RWPE2 (cell line): ENCODE data around the gene FMOD.

Experiments used
- ATAC-seq: fragments of 200-7000 bp; cut with Tn5 transposase; 3 replicates; pipeline ENCODE4 v1.9.1; 2021; ENCODE audit warnings: low read depth
- DNase-seq: peaks from one replicate; pipeline ENCODE4 v3.0.0-alpha.2; 2020; ENCODE audit warnings: low spot score
- H3K27ac ChIP-seq: fragments of 450-650 bp; 2 replicates; pipeline ENCODE4 v1.5.1; 2017; ENCODE audit warnings: mild to moderate bottlenecking; ENCODE audit not compliant: poor library complexity, severe bottlenecking
- H3K27me3 ChIP-seq: fragments of 250-450 bp; sonication (Bioruptor Pico); 2 replicates; pipeline ENCODE4 v1.5.1; 2021; ENCODE audit warnings: mild to moderate bottlenecking, moderate library complexity; ENCODE audit not compliant: insufficient read depth, poor library complexity, severe bottlenecking
- H3K36me3 ChIP-seq: fragments of 250-450 bp; sonication (Bioruptor Pico); 2 replicates; pipeline ENCODE4 v1.5.1; 2020; ENCODE audit warnings: low read depth, mild to moderate bottlenecking, moderate library complexity
- H3K4me1 ChIP-seq: fragments of 250-450 bp; sonication (Bioruptor Pico); 2 replicates; pipeline ENCODE4 v1.5.1; 2021; ENCODE audit warnings: mild to moderate bottlenecking, moderate library complexity; ENCODE audit not compliant: insufficient read depth, poor library complexity, severe bottlenecking
- H3K4me3 ChIP-seq: fragments of 250-450 bp; sonication (Bioruptor Pico); 2 replicates; pipeline ENCODE4 v1.5.1; 2021; ENCODE audit warnings: mild to moderate bottlenecking, moderate library complexity; ENCODE audit not compliant: severe bottlenecking
- H3K9me3 ChIP-seq: fragments of 250-450 bp; sonication (Bioruptor Pico); 2 replicates; pipeline ENCODE4 v1.5.1; 2021; ENCODE audit warnings: mild to moderate bottlenecking, moderate library complexity; ENCODE audit not compliant: severe bottlenecking
- TF ChIP-seq, protein P1 (sequence below): fragments of 450-650 bp; IDR thresholded peaks from one replicate; pipeline ENCODE4 v1.5.1; 2017; ENCODE audit warnings: mild to moderate bottlenecking, moderate library complexity; ENCODE audit not compliant: poor library complexity, severe bottlenecking

The FMOD gene

DNA sequence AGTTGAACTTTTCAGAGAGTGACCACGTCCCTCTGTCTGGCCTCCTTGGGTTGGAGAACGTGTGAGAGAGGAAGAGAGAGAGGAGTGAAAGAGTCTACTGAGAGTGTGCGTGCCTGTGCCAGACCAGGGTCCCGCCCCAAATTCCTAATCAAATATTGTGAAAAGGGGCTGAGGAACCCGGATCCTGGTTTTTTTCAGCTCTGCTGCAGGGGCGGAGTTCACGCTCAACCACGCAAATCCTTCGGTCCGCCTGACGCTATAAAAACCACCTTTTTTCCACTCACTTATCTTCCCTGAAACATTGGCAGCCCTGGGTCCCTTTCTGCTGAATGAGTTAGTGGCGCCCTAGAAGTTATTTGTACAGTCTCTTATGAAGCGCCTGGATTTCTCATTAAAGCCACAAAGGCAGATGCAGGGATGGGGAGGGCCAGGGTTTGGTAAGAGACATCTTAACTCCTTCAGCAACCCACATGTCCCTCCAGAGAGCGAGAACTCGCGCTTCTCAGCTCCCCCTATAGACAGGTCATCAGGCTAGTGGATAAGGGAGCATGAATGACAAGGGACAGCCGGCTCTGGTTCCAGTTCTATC, at the start of gene FMOD:
Gene FMOD, minus strand, starts transcription at position 86 of the 589 bp plus-strand sequence. CDS start 2,852 bp downstream, outside the sequence.
- Histone ChIP-seq H3K36me3 (no peaks in the 10 kb centered on the region), H3K4me3 (no peak within 1 kb of the TSS), H3K27ac (no peak within 1 kb of the TSS), H3K27me3 (no peaks in the 10 kb centered on the region), H3K4me1 (no peaks in the 10 kb centered on the region), H3K9me3 (no peaks in the 10 kb centered on the region)
- TF ChIP-seq, protein P1, sequence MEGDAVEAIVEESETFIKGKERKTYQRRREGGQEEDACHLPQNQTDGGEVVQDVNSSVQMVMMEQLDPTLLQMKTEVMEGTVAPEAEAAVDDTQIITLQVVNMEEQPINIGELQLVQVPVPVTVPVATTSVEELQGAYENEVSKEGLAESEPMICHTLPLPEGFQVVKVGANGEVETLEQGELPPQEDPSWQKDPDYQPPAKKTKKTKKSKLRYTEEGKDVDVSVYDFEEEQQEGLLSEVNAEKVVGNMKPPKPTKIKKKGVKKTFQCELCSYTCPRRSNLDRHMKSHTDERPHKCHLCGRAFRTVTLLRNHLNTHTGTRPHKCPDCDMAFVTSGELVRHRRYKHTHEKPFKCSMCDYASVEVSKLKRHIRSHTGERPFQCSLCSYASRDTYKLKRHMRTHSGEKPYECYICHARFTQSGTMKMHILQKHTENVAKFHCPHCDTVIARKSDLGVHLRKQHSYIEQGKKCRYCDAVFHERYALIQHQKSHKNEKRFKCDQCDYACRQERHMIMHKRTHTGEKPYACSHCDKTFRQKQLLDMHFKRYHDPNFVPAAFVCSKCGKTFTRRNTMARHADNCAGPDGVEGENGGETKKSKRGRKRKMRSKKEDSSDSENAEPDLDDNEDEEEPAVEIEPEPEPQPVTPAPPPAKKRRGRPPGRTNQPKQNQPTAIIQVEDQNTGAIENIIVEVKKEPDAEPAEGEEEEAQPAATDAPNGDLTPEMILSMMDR = peak; percentile 9
- ATAC-seq (peak; percentile 25; the same call in 1 of the 3 replicates), DNase-seq (no peak)

DNA sequence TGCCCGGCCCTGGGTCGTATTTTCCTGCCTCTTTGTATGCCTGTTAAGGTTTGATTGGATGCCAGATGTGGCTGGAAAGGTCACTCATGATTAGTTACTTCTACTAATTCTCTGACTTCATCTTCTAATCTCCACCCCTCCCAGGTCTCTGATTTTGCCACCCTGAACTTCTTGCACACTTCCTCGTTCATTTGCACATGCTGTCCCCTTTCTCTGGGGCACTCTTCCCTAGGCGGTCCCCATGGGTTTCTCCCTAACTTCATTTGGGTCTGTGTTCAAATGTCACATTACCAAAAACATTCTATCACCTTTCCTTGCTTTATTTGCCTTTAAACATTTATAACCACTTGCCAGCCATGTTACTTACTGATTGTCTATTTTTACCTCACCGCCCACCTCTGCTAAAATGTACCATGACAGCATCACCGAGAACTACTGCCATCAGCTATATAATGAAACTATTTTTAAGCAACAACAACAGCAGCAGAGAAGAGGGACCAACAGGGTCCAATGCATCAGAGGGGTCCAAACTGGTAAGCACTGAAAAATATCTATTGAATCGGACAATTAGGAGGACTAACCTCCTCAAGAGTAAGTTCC, 45.8 kb upstream of the FMOD start:
- no peak for DNase-seq
- no peak for ATAC-seq
- no peaks in the 10 kb centered on the region for H3K27me3 ChIP-seq

DNA sequence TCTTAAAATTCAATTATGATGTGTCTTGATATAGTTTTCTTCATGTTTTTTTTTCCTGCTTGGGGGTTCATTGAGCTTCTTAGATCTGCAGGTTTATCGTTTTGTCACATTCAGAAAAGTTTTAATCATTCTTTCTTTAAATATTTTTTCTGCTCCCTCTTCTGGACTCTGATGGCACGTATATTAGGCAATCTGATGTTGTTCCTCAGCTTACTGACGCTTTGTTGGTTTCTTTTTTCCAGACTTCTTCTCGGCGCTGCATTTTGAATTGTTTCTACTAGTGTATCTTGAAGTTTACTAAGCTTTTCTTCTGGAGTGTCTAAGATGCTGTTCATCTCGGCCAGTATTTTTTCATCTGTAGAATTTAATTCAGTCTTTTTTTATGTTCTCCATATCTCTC, 44.8 kb upstream of the FMOD start:
- TF ChIP-seq, protein P1 = no peak
- no peak overlapping the region for H3K4me3 ChIP-seq
- H3K36me3 ChIP-seq = no peaks in the 10 kb centered on the region
- H3K4me1 ChIP-seq = no peaks in the 10 kb centered on the region
- peaks cover 5% of the 10 kb centered on the region for H3K9me3 ChIP-seq
- H3K27me3 ChIP-seq = no peaks in the 10 kb centered on the region
- ATAC-seq (no peak), DNase-seq (no peak)
- no peak overlapping the region for H3K27ac ChIP-seq

More for the DNA sequence above, 45.8 kb upstream of the FMOD start:
- peaks cover 5% of the 10 kb centered on the region for H3K9me3 ChIP-seq
- H3K4me1 ChIP-seq = no peaks in the 10 kb centered on the region
- TF ChIP-seq, protein P1 = no peak
- no peaks in the 10 kb centered on the region for H3K36me3 ChIP-seq
- H3K27ac ChIP-seq = no peak overlapping the region
- H3K4me3 ChIP-seq = no peak overlapping the region

DNA sequence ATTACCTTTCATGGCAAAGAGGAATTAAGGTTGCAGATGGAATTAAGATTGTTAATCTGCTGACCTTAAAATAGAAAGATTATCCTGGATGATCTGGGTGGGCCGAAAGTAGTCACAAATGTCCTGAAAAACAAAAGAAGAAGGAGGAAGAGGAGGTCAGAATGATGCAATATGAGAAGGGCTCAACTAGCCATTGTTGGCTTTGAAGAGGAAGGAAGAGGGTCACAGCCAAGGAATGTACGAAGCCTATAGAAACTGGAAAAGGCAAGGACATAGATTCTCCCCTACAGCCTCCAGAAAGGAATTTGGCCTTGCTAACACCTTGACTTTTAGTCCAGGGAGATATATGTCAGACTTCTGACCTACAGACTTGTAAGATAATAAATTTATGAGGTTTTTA, 39.4 kb upstream of the FMOD start:
- Histone ChIP-seq H3K36me3 (no peaks in the 10 kb centered on the region), H3K4me1 (no peaks in the 10 kb centered on the region), H3K9me3 (peaks cover 5% of the 10 kb centered on the region), H3K27ac (no peak overlapping the region), H3K4me3 (no peak overlapping the region), H3K27me3 (no peaks in the 10 kb centered on the region)
- no peak for DNase-seq
- TF ChIP-seq, protein P1 = no peak
- no peak for ATAC-seq

DNA sequence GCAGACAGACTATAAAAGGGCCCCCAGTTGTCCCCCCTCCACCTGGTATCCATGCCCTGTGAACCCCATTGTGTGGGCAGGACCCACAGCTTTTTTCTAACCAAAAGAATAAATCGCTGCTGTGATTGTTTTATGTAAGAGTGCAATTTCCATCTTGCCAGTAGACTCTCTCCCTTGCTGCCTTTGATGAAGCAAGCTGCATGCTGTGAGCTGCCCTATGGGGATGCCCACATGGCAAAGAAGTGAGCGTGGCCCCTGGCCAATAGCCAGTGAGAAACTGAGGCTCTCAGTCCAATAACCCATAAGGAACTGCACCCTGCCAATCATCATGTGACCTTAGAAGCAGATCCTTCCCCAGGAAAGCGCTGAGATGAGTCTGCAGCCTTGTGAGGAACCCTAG, 37.8 kb upstream of the FMOD start:
- Histone ChIP-seq H3K4me1 (no peaks in the 10 kb centered on the region), H3K4me3 (no peak overlapping the region), H3K27me3 (no peaks in the 10 kb centered on the region), H3K9me3 (peaks cover 5% of the 10 kb centered on the region), H3K27ac (no peak overlapping the region), H3K36me3 (no peaks in the 10 kb centered on the region)
- ATAC-seq = no peak
- DNase-seq = no peak
- TF ChIP-seq, protein P1 = no peak
